Mammary epithelial cell (primary cell): ENCODE results near the gene FBXO15.

Experiments
- CTCF ChIP-seq, 2 donors: IDR thresholded peaks in 1 of 2; conservative IDR thresholded peaks in 1 of 2; 2 replicates each; pipeline ENCODE4 v1.5.1; 2011 to 2012; ENCODE audit warnings: inconsistent platforms in 2 of 2, low read length in 2 of 2, mild to moderate bottlenecking in 2 of 2, control low read depth in 1 of 2, low read depth in 1 of 2; ENCODE audit not compliant: insufficient read depth in 1 of 2; ENCODE audit errors: extremely low read depth in 1 of 2
- EZH2 ChIP-seq: IDR thresholded peaks from 2 replicates; pipeline ENCODE4 v1.6.1; 2012; ENCODE audit warnings: low read length, inconsistent platforms, borderline replicate concordance

- TF ChIP-seq CTCF (conservative IDR thresholded peaks at IDR 0.05 in 1 of 2, IDR thresholded peaks at IDR 0.05 in 1 of 2; ENCODE audit: extremely low read depth in 1 of 2, insufficient read depth in 1 of 2, low read depth in 1 of 2, low read length in 2 of 2): peak in 1 of 2 donors; percentile 19
- TF ChIP-seq EZH2: no peak
Observed at GRCh38 chr18:74152857-74153256, 5.2 kb upstream of the FBXO15 start.
